ENCODE measurements around the gene ARPC4.

The ARPC4 gene

GRCh38 chr3:9792405-9793160, at the start of gene ARPC4, which contains the start of gene TADA3:
TSS of gene ARPC4 (plus strand) at chr3:9793082. CDS start at chr3:9793122, 40 bp downstream.
TSS of gene TADA3 (minus strand) at chr3:9792473. CDS start at chr3:9791466, 1,007 bp downstream.
- TF ChIP-seq CTCF (IDR thresholded peaks at IDR 0.05; ENCODE audit: low read depth, low read length) (no peak), MAX (IDR thresholded peaks at IDR 0.05; ENCODE audit: low read depth, low read length) (0 out of 2 replicates have a peak, but pooled peaks have one; percentile 42), POLR2A (IDR thresholded peaks at IDR 0.05; ENCODE audit: extremely low read depth, insufficient read length) (peak; percentile 62), MYC (IDR thresholded peaks at IDR 0.05; ENCODE audit: low read depth, low read length) (peak; percentile 27)
- H3K4me3 ChIP-seq (ENCODE audit: low read depth, low read length), result peak within 1 kb of the TSS; percentile 92
- peak; percentile 95 for DNase-seq (ENCODE audit: low read depth)

GRCh38 chr3:9743548-9743947, 49.3 kb upstream of the ARPC4 start:
- TF ChIP-seq POLR2A (IDR thresholded peaks at IDR 0.05; ENCODE audit: extremely low read depth, insufficient read length), result no peak
- TF ChIP-seq MYC (IDR thresholded peaks at IDR 0.05; ENCODE audit: low read depth, low read length), result no peak
- TF ChIP-seq MAX (IDR thresholded peaks at IDR 0.05; ENCODE audit: low read depth, low read length), result no peak
- no peak for TF ChIP-seq CTCF (IDR thresholded peaks at IDR 0.05; ENCODE audit: low read depth, low read length)
- no peak for DNase-seq (ENCODE audit: low read depth)
- H3K4me3 ChIP-seq (ENCODE audit: low read depth, low read length), result no peak overlapping the region

GRCh38 chr3:9744162-9744561, 48.7 kb upstream of the ARPC4 start:
- TF ChIP-seq MYC (IDR thresholded peaks at IDR 0.05; ENCODE audit: low read depth, low read length), result no peak
- no peak for TF ChIP-seq CTCF (IDR thresholded peaks at IDR 0.05; ENCODE audit: low read depth, low read length)
- TF ChIP-seq POLR2A (IDR thresholded peaks at IDR 0.05; ENCODE audit: extremely low read depth, insufficient read length), result no peak
- no peak for TF ChIP-seq MAX (IDR thresholded peaks at IDR 0.05; ENCODE audit: low read depth, low read length)
- no peak overlapping the region for H3K4me3 ChIP-seq (ENCODE audit: low read depth, low read length)

GRCh38 chr3:9745521-9745920, 47.4 kb upstream of the ARPC4 start:
- no peak overlapping the region for H3K4me3 ChIP-seq (ENCODE audit: low read depth, low read length)
- no peak for DNase-seq (ENCODE audit: low read depth)
- TF ChIP-seq MAX (IDR thresholded peaks at IDR 0.05; ENCODE audit: low read depth, low read length) (no peak), MYC (IDR thresholded peaks at IDR 0.05; ENCODE audit: low read depth, low read length) (no peak), POLR2A (IDR thresholded peaks at IDR 0.05; ENCODE audit: extremely low read depth, insufficient read length) (no peak), CTCF (IDR thresholded peaks at IDR 0.05; ENCODE audit: low read depth, low read length) (no peak)

More at GRCh38 chr3:9744162-9744561, 48.7 kb upstream of the ARPC4 start:
- no peak for DNase-seq (ENCODE audit: low read depth)

GRCh38 chr3:9746330-9746729, 46.6 kb upstream of the ARPC4 start:
- no peak overlapping the region for H3K4me3 ChIP-seq (ENCODE audit: low read depth, low read length)
- TF ChIP-seq POLR2A (IDR thresholded peaks at IDR 0.05; ENCODE audit: extremely low read depth, insufficient read length) (no peak), CTCF (IDR thresholded peaks at IDR 0.05; ENCODE audit: low read depth, low read length) (no peak), MAX (IDR thresholded peaks at IDR 0.05; ENCODE audit: low read depth, low read length) (peak; percentile 15; the same call in 1 of the 2 replicates), MYC (IDR thresholded peaks at IDR 0.05; ENCODE audit: low read depth, low read length) (no peak)
- no peak for DNase-seq (ENCODE audit: low read depth)
